ENCODE data around the gene PDE8A.
A peak's percentile ranks its signal among the peaks of the same experiment; 100 is the strongest.

PDE8A gene, protein sequence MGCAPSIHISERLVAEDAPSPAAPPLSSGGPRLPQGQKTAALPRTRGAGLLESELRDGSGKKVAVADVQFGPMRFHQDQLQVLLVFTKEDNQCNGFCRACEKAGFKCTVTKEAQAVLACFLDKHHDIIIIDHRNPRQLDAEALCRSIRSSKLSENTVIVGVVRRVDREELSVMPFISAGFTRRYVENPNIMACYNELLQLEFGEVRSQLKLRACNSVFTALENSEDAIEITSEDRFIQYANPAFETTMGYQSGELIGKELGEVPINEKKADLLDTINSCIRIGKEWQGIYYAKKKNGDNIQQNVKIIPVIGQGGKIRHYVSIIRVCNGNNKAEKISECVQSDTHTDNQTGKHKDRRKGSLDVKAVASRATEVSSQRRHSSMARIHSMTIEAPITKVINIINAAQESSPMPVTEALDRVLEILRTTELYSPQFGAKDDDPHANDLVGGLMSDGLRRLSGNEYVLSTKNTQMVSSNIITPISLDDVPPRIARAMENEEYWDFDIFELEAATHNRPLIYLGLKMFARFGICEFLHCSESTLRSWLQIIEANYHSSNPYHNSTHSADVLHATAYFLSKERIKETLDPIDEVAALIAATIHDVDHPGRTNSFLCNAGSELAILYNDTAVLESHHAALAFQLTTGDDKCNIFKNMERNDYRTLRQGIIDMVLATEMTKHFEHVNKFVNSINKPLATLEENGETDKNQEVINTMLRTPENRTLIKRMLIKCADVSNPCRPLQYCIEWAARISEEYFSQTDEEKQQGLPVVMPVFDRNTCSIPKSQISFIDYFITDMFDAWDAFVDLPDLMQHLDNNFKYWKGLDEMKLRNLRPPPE

DNA sequence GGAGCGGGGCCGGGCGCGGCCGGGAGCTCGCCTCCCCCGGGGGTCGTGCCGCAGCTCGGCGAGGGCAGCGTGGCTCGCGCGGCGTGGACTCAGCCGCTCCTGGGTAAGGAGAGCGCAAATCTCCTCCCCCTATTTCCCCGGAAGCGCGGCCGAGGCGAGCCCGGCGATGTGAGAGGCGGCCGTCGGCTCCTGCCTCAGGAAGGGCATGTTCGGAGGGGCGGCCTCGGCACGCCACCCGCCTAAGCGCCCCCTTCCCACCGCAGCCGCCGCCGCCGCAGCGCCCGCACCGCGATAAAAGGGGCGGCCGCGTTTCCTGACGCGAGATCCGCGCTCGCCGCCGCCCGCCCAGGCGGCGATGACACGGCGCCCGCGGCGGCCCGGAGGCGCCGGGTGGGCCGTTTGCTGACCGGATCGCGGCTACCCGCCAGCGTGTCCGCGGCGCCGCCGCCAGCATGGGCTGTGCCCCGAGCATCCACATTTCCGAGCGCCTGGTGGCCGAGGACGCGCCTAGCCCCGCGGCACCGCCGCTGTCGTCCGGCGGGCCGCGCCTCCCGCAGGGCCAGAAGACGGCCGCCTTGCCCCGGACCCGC lies at the start of gene PDE8A:
Gene PDE8A (plus strand): TSS at position 146 of the 590 bp plus-strand sequence. CDS start 307 bp downstream, at position 453.
- Mint-ChIP-seq H3K27ac (peak within 1 kb of the TSS; percentile 97), H3K36me3 (ENCODE audit: low read depth) (no peaks in the 10 kb centered on the region), H3K4me1 (ENCODE audit: low read depth) (peaks cover 33% of the 10 kb centered on the region), H3K4me3 (peak within 1 kb of the TSS; percentile 94), H3K9me3 (no peaks in the 10 kb centered on the region), H3K27me3 (ENCODE audit: low read depth) (peaks cover 20% of the 10 kb centered on the region)

DNA sequence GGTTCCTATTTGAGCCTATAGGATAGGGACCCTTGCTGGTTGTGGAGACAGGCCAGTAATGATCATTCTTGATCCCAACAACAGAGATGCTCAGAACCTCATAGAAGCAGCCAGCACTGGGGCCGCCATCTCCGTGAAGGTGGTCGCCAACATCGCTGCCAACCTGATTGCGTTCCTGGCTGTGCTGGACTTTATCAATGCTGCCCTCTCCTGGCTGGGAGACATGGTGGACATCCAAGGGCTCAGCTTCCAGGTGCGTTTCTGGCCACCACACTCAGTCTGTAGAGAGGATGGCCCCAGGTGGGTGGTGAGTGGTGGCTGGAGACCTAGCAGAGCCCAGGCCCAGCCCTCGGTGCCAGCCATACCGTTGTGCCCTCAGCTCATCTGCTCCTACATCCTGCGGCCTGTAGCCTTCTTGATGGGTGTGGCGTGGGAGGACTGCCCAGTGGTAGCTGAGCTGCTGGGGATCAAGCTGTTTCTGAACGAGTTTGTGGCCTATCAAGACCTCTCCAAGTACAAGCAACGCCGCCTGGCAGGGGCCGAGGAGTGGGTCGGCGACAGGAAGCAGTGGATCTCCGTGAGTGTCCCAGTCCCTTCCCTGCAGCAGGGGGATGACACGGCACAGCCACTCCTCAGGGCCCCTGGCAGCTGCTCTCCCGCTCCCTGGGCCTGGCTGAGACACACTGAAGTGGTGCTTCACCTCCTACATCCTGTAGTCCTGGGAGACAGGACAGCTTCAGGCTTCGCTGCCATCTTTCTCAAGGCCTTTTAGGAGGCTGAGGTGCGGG lies 46.5 kb upstream of the PDE8A start:
- no peak overlapping the region for H3K4me3 Mint-ChIP-seq
- no peaks in the 10 kb centered on the region for H3K9me3 Mint-ChIP-seq
- no peaks in the 10 kb centered on the region for H3K4me1 Mint-ChIP-seq (ENCODE audit: low read depth)
- H3K36me3 Mint-ChIP-seq (ENCODE audit: low read depth) = no peaks in the 10 kb centered on the region
- no peak overlapping the region for H3K27ac Mint-ChIP-seq
- peaks cover 10% of the 10 kb centered on the region for H3K27me3 Mint-ChIP-seq (ENCODE audit: low read depth)

DNA sequence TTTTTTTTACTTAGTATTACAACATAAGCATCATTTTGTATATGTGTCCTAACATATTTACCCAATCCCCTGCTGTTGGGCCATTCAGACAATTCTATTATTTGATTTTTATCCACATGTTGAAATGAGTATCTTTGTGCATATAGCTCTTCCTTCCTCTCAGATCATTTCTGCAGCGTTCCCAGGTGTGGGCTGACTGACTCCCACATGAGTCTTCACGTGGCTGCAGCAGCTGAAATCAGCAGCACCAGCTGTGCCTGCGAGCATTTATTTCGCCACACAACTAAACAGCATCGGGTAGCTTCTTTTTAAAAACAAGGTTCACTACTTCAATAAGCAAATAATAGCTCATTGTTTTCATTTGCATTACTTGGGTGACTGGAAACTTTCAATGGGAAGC lies 44.5 kb upstream of the PDE8A start:
- H3K27ac Mint-ChIP-seq = no peak overlapping the region
- no peaks in the 10 kb centered on the region for H3K9me3 Mint-ChIP-seq
- H3K27me3 Mint-ChIP-seq (ENCODE audit: low read depth) = peaks cover 10% of the 10 kb centered on the region
- no peaks in the 10 kb centered on the region for H3K36me3 Mint-ChIP-seq (ENCODE audit: low read depth)
- peaks cover 2% of the 10 kb centered on the region for H3K4me1 Mint-ChIP-seq (ENCODE audit: low read depth)
- H3K4me3 Mint-ChIP-seq = no peak overlapping the region

DNA sequence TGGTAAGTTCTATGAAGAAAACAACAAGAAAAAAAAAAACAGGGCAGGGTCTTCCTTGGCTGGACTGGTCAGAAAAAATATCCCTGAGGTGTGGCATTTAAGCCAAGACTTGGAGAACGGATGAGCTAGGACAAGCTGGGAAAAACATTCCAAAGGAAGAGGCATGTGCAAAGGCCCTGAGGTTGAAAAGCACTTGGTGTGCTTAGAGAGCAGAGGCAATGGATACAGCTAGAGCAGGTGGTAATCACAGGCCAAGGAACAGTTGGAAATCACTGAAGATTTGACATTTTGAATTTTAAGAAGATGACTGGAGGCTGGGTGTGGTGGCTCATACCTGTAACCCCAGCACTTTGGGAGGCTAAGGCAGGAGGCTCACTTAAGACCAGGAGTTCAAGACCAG lies 42.9 kb upstream of the PDE8A start:
- Mint-ChIP-seq H3K27ac (no peak overlapping the region), H3K4me3 (no peak overlapping the region), H3K4me1 (ENCODE audit: low read depth) (peaks cover 2% of the 10 kb centered on the region), H3K36me3 (ENCODE audit: low read depth) (no peaks in the 10 kb centered on the region), H3K9me3 (no peaks in the 10 kb centered on the region), H3K27me3 (ENCODE audit: low read depth) (peaks cover 10% of the 10 kb centered on the region)

DNA sequence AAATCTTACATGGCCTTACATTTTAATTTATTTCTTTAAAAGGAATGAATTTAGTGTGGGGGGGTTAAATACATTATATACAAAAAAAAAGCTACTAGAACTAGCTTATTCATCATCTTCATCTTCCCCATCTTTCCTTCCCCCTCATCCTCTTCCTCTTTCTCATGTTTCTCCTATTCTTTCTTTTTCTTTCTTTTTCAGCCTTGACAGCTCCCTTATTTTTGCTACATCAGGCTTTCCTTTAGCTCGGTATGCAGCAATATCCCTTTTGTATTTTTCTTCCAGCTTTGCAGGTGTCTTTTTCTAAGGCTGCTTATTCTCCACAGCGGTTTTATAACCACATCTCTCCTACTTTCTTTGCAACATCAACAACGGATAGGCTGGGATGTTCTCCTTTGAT lies 41.3 kb upstream of the PDE8A start:
- no peak overlapping the region for H3K4me3 Mint-ChIP-seq
- H3K4me1 Mint-ChIP-seq (ENCODE audit: low read depth) = peaks cover 2% of the 10 kb centered on the region
- H3K36me3 Mint-ChIP-seq (ENCODE audit: low read depth) = no peaks in the 10 kb centered on the region
- H3K27me3 Mint-ChIP-seq (ENCODE audit: low read depth) = peaks cover 10% of the 10 kb centered on the region
- no peak overlapping the region for H3K27ac Mint-ChIP-seq
- no peaks in the 10 kb centered on the region for H3K9me3 Mint-ChIP-seq

DNA sequence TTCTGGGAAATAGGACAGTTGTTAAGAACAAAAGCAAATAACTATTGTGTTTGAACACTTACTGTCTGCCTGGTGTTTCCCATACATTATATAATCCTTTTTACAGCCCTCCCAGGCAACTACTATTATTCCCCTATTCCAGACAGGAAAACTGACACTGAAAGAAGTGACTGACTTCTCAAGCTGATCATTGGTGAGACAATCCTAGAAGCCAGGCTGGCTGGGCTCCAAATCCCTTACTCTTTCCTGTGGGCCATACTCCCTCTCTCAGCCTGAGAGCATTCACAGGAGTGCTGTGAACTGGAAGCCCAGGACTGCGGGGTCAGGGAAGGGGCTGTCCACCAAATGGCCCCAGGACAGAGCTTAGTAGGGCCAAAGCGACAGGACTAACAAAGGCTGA lies 39.2 kb upstream of the PDE8A start:
- peaks cover 10% of the 10 kb centered on the region for H3K27me3 Mint-ChIP-seq (ENCODE audit: low read depth)
- no peak overlapping the region for H3K4me3 Mint-ChIP-seq
- no peaks in the 10 kb centered on the region for H3K36me3 Mint-ChIP-seq (ENCODE audit: low read depth)
- H3K27ac Mint-ChIP-seq = no peak overlapping the region
- H3K4me1 Mint-ChIP-seq (ENCODE audit: low read depth) = peaks cover 2% of the 10 kb centered on the region
- no peaks in the 10 kb centered on the region for H3K9me3 Mint-ChIP-seq

DNA sequence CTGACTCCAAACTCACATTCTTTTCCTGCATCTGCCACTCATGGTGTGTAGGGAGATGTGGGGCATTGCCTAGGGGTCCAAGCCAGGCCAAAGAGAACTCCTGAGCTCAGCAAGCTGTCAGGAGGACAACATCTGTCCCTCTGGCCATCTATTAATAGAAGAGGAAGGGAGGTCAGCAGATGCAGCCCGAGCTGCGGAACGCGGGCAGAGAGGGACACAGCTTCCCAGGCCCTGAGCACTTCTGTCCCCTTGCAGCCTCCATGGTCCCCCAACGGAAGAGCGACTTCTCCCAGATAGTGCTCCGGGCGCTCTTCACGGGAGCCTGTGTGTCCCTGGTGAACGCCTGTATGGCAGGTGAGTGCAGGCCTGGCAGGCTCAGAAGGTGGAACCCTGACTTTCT lies 37.3 kb upstream of the PDE8A start:
- Mint-ChIP-seq H3K4me3 (no peak overlapping the region), H3K27ac (no peak overlapping the region), H3K27me3 (ENCODE audit: low read depth) (peaks cover 7% of the 10 kb centered on the region), H3K4me1 (ENCODE audit: low read depth) (peaks cover 2% of the 10 kb centered on the region), H3K9me3 (no peaks in the 10 kb centered on the region), H3K36me3 (ENCODE audit: low read depth) (no peaks in the 10 kb centered on the region)

DNA sequence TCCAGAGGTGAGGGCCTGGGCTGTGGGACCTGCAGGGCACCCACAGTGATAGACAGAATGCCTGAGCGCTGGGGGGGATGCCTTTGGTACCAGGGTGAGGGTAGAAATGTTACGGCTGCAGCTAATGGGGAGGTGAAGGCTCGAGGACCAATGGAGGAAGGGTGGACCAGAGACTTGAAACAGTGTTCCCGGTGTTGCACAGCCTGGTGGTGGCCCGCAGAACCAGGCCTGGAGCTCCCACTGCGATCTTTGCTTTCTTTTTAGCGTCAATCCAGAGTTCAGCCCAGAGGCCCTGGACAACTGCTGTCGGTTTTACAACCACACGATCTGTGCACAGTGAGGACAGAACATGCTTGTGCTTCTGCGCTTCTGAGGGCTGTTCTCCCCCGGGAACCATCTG lies 36.8 kb upstream of the PDE8A start:
- Mint-ChIP-seq H3K36me3 (ENCODE audit: low read depth) (no peaks in the 10 kb centered on the region), H3K9me3 (no peaks in the 10 kb centered on the region), H3K27me3 (ENCODE audit: low read depth) (peaks cover 7% of the 10 kb centered on the region), H3K4me3 (no peak overlapping the region), H3K27ac (no peak overlapping the region), H3K4me1 (ENCODE audit: low read depth) (peaks cover 2% of the 10 kb centered on the region)

DNA sequence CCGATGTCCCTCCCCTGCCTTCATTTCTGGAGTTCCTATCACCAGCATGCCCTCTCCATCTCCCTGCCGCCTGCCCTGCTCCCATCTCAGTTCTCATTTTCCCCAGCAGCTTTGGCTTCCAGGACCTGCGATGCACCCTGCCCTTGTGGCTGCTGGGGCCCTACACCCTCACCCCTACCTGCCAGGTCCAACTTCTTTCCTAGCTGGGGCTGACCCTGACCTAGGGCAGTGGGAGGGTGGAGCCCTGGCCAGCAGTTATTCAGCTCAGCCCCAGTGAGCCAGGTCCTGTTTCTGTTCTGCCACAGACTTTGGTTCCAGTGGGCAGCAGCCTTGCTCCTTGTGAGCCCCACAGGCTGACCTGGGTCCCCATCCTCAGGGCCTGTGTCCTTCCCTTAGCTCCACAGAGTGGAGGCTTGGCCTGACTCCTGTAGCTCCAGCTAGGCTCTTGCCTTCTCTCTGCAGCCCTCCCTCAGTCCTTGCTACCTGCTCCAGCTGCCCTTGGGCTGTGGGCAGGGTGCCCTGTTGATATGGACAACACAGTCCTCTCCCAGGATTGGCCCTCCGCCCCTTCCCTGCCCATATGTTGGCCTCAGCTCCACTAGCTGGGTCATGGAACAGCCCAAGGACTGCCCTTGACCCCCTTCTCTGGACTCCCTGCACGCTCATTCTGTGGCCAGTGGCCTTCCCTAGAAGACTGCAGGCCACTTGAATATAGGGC lies 34.7 kb upstream of the PDE8A start:
- no peak overlapping the region for H3K4me3 Mint-ChIP-seq
- H3K36me3 Mint-ChIP-seq (ENCODE audit: low read depth) = no peaks in the 10 kb centered on the region
- no peaks in the 10 kb centered on the region for H3K9me3 Mint-ChIP-seq
- H3K4me1 Mint-ChIP-seq (ENCODE audit: low read depth) = no peaks in the 10 kb centered on the region
- peaks cover 7% of the 10 kb centered on the region for H3K27me3 Mint-ChIP-seq (ENCODE audit: low read depth)
- H3K27ac Mint-ChIP-seq = no peak overlapping the region

DNA sequence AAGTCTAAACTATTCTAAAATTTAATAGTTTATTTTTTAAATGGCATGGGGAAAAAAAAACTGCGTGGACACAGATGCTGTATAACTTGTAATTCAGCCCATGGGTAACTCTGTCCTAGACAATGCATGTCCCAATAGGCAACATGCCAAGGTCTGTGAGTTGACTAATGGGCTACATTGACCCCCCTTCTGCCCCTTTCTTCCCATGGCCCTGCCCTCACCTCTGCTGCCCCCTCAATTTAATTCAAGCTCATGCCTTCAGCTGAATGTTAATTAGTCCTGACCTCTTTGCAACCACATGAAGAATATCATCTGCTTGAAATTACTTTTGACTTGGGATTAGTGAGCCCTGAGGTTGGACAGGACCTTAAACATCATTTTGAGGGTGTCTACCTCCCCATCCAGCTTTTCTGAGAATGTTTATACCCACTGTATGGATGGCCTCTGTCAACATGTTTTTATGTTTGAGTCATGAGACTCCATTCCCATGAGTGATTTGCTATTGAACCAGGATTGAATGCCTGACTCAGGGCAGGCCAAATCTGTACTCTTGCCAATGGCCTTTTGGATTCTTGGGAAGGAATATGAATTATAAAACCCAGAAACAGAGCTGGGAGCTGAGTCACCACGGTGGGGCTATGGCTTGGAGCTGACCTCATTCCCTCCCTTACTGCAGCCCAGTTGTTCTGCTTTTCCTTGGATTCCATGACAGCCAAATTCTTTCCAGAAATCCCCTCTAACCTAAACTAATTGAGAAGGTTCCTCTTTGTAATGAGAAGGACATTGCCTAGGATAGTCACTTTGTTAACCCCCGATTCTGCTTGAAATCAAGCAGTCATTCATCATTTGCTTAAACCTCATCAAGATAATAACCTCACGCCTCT lies 33.5 kb upstream of the PDE8A start:
- no peaks in the 10 kb centered on the region for H3K4me1 Mint-ChIP-seq (ENCODE audit: low read depth)
- no peak overlapping the region for H3K4me3 Mint-ChIP-seq
- H3K27me3 Mint-ChIP-seq (ENCODE audit: low read depth) = peaks cover 7% of the 10 kb centered on the region
- no peak overlapping the region for H3K27ac Mint-ChIP-seq
- H3K9me3 Mint-ChIP-seq = no peaks in the 10 kb centered on the region
- no peaks in the 10 kb centered on the region for H3K36me3 Mint-ChIP-seq (ENCODE audit: low read depth)

DNA sequence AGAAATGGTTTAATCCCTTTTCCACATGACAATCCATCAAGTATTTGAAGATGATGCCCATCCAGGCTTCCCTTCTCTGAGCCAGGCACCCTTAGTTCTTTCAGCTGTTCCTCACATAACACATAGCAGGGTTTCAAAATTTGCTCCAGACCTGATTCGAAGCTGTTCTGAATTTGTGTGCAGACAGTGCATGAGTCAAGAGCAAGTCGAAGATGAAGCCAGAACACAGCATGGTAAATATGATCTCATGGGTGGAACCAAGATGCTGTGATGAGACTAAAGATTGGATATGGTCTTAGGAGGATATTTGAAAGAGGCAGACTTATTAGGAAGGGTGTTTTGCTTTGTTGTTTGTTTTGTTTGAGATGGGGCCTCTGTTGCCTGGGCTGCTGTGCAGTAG lies 32.6 kb upstream of the PDE8A start:
- H3K4me1 Mint-ChIP-seq (ENCODE audit: low read depth) = no peaks in the 10 kb centered on the region
- H3K36me3 Mint-ChIP-seq (ENCODE audit: low read depth) = no peaks in the 10 kb centered on the region
- H3K4me3 Mint-ChIP-seq = no peak overlapping the region
- peaks cover 7% of the 10 kb centered on the region for H3K27me3 Mint-ChIP-seq (ENCODE audit: low read depth)
- no peaks in the 10 kb centered on the region for H3K9me3 Mint-ChIP-seq
- no peak overlapping the region for H3K27ac Mint-ChIP-seq

DNA sequence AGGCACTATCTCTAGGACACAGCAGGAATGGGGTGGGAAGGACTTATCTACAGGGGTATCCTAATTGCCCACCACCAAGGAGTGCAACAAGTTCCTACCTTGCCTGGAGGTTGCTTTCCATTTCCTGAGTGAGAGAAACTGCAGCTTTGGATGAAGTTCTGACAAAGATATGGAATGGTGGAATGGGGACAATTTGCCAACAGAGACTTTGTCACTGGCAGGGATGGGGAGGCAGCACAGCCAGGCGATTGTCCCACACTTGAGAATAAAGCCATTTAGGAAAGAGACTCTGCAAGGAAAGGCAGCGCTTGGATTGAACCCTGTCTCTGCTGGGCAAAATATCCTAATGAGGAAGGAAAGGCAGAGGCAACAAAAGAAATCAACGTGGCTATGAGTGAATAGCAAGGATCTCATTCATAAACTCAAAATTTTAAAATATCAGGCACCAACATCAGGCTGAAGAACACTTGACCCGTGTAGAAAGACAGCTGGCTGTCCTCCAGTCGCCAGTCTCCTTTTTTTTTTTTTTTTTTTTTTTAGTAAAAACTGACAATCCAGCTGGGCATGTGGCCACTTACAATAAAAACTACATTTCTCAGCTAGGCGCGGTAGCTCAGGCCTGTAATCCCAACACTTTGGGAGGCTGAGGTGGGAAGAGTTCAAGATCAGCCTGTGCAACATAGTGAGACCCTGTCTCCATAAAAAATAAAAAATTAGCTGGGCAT lies 31.6 kb upstream of the PDE8A start:
- Mint-ChIP-seq H3K9me3 (no peaks in the 10 kb centered on the region), H3K4me1 (ENCODE audit: low read depth) (no peaks in the 10 kb centered on the region), H3K27ac (no peak overlapping the region), H3K27me3 (ENCODE audit: low read depth) (peaks cover 7% of the 10 kb centered on the region), H3K36me3 (ENCODE audit: low read depth) (no peaks in the 10 kb centered on the region), H3K4me3 (no peak overlapping the region)

All from T-helper 1 cell treated with Interleukin-12 subunit alpha and Interleukin-12 subunit beta and Interleukin-4 antibody, amounts not matched to agents 30 μg/mL and 1 μg/mL, for 36 hours (primary cell).